ENCODE measurements around the gene HEXIM2. TPM values are rescaled to one million over a fixed set of nuclear protein-coding genes. Genes with fewer than 3 reads are reported as not detected.

HEXIM2 gene
- total and polyA plus RNA-seq, 2 of the 13 experiments (the other 11 are each of a cell fraction or from before 2014, with no cell fraction given): 27.1 to 32.4 TPM

DNA sequence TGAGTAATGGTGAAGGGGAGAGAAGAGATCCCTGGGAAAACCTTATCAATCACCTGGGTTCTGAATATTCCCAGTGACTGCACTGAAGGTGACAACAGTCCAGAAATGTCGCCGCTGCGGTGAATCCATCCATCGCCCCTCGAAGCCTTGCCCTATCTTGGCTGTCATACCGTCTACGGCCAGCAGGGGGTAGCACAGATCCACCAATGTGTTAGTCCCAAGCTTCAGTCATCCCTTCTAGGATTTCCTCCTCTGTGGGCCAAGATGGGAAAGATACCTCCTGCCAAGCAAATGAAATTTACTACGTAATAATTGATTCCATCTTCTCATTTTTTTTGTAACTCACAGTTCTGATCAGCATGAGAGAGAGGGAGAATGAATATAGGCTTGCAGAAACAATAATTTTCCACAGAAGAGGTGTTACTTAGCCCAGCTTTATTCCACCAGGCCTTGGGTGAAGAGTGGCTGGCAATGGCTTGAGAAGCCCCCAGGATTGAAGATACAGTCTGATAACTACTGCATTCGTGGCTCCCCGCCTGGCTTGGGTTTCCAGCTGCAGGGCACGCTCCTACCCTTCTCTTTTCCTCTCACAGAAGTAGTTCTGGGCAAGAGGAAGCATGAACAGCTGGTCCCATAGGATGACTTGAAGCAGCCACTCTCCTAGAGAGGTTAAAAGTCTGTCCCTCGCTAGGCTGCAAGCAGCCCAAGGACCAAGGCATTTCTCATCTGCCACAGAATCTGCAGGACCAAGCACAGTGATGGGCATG is 57.4 kb downstream of the HEXIM2 start:
- H3K79me2 ChIP-seq (ENCODE audit: insufficient read depth, low read length): no peaks in the 10 kb centered on the region
- peak; percentile 76 for DNase-seq (ENCODE audit: low spot score)
- no peak overlapping the region for H3K4me3 ChIP-seq (replicated peaks in 1 of 3; ENCODE audit: insufficient read depth in 1 of 3, low read depth in 2 of 3, low read length in 3 of 3)
- H4K20me1 ChIP-seq (ENCODE audit: insufficient read depth, low read length): no peaks in the 10 kb centered on the region
- peak; percentile 79 for ATAC-seq
- CTCF ChIA-PET (ENCODE audit: low intra/inter-chr PET ratio, low total read pairs): interaction anchor here (0.8 to 4.8 kb wide), 10 partner anchors 10 to 166 kb away, joined by 3 to 63 read pairs (median 7); partner anchors contain the start of gene ACBD4
- peaks cover 17 to 44% of the 10 kb centered on the region in 2 experiments; a peak in 4 of 5 replicates for H3K27me3 ChIP-seq (ENCODE audit: control insufficient read depth in 1 of 2, insufficient read depth in 2 of 2, low read length in 2 of 2)
- peak; percentile 100 for FAIRE-seq
- no peak overlapping the region for H2AFZ ChIP-seq (ENCODE audit: low read length)
- H3K27ac ChIP-seq (ENCODE audit: extremely low read length, insufficient read depth, low read length): no peak overlapping the region
- POLR2A ChIA-PET: interaction anchor here (0.8 to 2.7 kb wide), 8 partner anchors 9 to 98 kb away, joined by 3 to 22 read pairs (median 6); partner anchors contain the start of genes ACBD4, HEXIM1, HEXIM2 and MAP3K14
- 2% methylated on average over 12 of the region's 12 CpGs for WGBS (ENCODE audit: low lambda C conversion rate)
- intact Hi-C loops (cut with micrococcal nuclease; ENCODE audit: unreplicated experiment) (loop anchor here (1.0 to 5.0 kb wide), 4 partner anchors 12 to 166 kb away; no protein-coding TSS in a partner anchor), in situ Hi-C loops (cut with HindIII; ENCODE audit: extremely low pct_ligation_motif_present, low pct_unique_long_range_greater_than_20kb) (no loop called here)
- BruUV-seq (replicated peaks): no TSS peak
- H3K4me2 ChIP-seq (ENCODE audit: low read depth, low read length): peak overlapping the region; percentile 37; the same call in 1 of the 2 replicates
- H3K36me3 ChIP-seq (replicated peaks in 1 of 2; ENCODE audit: control insufficient read depth in 1 of 2, insufficient read depth in 2 of 2, low read length in 2 of 2): no peaks in the 10 kb centered on the region
- H3K4me1 ChIP-seq (ENCODE audit: insufficient read depth, low read length): peaks cover 6% of the 10 kb centered on the region; the same call in 1 of the 2 replicates
- no peaks in the 10 kb centered on the region for H3K9me3 ChIP-seq (ENCODE audit: low read length)
- no peak overlapping the region for H3K9ac ChIP-seq (ENCODE audit: insufficient read depth, low read depth, low read length)
- TF ChIP-seq, protein P1, sequence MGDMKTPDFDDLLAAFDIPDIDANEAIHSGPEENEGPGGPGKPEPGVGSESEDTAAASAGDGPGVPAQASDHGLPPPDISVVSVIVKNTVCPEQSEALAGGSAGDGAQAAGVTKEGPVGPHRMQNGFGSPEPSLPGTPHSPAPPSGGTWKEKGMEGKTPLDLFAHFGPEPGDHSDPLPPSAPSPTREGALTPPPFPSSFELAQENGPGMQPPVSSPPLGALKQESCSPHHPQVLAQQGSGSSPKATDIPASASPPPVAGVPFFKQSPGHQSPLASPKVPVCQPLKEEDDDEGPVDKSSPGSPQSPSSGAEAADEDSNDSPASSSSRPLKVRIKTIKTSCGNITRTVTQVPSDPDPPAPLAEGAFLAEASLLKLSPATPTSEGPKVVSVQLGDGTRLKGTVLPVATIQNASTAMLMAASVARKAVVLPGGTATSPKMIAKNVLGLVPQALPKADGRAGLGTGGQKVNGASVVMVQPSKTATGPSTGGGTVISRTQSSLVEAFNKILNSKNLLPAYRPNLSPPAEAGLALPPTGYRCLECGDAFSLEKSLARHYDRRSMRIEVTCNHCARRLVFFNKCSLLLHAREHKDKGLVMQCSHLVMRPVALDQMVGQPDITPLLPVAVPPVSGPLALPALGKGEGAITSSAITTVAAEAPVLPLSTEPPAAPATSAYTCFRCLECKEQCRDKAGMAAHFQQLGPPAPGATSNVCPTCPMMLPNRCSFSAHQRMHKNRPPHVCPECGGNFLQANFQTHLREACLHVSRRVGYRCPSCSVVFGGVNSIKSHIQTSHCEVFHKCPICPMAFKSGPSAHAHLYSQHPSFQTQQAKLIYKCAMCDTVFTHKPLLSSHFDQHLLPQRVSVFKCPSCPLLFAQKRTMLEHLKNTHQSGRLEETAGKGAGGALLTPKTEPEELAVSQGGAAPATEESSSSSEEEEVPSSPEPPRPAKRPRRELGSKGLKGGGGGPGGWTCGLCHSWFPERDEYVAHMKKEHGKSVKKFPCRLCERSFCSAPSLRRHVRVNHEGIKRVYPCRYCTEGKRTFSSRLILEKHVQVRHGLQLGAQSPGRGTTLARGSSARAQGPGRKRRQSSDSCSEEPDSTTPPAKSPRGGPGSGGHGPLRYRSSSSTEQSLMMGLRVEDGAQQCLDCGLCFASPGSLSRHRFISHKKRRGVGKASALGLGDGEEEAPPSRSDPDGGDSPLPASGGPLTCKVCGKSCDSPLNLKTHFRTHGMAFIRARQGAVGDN (CRISPR knock-in tag; IDR thresholded peaks at IDR 0.05): no peak
- TF ChIP-seq SAP130 (CRISPR knock-in tag; IDR thresholded peaks at IDR 0.05; ENCODE audit: low read depth) (0 out of 2 replicates have a peak, but pooled peaks have one; percentile 24), ARID2 (CRISPR knock-in tag; IDR thresholded peaks at IDR 0.05; ENCODE audit: borderline replicate concordance) (no peak), MAFG (CRISPR knock-in tag; IDR thresholded peaks at IDR 0.05) (no peak), MIXL1 (CRISPR knock-in tag; IDR thresholded peaks at IDR 0.05) (no peak), ESRRA (CRISPR knock-in tag; IDR thresholded peaks at IDR 0.05; ENCODE audit: low read depth) (no peak), CBX5 (CRISPR knock-in tag; IDR thresholded peaks at IDR 0.05; ENCODE audit: borderline replicate concordance) (0 out of 2 replicates have a peak, but pooled peaks have one; percentile 41), GABPA (IDR thresholded peaks at IDR 0.05; ENCODE audit: low read depth, low read length) (no peak), GABPA (CRISPR knock-in tag; IDR thresholded peaks at IDR 0.05; ENCODE audit: low read depth) (no peak), ZFX (CRISPR knock-in tag; IDR thresholded peaks at IDR 0.05; ENCODE audit: low read depth) (peak; percentile 46; the same call in 1 of the 2 replicates), ZNF546 (CRISPR knock-in tag; conservative IDR thresholded peaks at IDR 0.05) (no peak), ETV5 (CRISPR knock-in tag; IDR thresholded peaks at IDR 0.05; ENCODE audit: borderline replicate concordance) (no peak), ZBTB21 (CRISPR knock-in tag; IDR thresholded peaks at IDR 0.05) (no peak), ZNF121 (CRISPR knock-in tag; IDR thresholded peaks at IDR 0.05) (no peak), ZNF33B (CRISPR knock-in tag; IDR thresholded peaks at IDR 0.05) (no peak)
- TF ChIP-seq, protein P2, sequence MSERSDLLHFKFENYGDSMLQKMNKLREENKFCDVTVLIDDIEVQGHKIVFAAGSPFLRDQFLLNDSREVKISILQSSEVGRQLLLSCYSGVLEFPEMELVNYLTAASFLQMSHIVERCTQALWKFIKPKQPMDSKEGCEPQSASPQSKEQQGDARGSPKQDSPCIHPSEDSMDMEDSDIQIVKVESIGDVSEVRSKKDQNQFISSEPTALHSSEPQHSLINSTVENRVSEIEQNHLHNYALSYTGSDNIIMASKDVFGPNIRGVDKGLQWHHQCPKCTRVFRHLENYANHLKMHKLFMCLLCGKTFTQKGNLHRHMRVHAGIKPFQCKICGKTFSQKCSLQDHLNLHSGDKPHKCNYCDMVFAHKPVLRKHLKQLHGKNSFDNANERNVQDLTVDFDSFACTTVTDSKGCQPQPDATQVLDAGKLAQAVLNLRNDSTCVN (CRISPR knock-in tag; IDR thresholded peaks at IDR 0.05; ENCODE audit: borderline replicate concordance): no peak
- TF ChIP-seq, protein P3, sequence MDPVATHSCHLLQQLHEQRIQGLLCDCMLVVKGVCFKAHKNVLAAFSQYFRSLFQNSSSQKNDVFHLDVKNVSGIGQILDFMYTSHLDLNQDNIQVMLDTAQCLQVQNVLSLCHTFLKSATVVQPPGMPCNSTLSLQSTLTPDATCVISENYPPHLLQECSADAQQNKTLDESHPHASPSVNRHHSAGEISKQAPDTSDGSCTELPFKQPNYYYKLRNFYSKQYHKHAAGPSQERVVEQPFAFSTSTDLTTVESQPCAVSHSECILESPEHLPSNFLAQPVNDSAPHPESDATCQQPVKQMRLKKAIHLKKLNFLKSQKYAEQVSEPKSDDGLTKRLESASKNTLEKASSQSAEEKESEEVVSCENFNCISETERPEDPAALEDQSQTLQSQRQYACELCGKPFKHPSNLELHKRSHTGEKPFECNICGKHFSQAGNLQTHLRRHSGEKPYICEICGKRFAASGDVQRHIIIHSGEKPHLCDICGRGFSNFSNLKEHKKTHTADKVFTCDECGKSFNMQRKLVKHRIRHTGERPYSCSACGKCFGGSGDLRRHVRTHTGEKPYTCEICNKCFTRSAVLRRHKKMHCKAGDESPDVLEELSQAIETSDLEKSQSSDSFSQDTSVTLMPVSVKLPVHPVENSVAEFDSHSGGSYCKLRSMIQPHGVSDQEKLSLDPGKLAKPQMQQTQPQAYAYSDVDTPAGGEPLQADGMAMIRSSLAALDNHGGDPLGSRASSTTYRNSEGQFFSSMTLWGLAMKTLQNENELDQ (CRISPR knock-in tag; IDR thresholded peaks at IDR 0.05; ENCODE audit: borderline replicate concordance): no peak
